ENCODE measurements around the gene TAPBPL.
"Not testable (repeated sequence)": the region's sequence is repeated elsewhere in the genome, so short reads cannot be mapped to it uniquely, and the experiment has no call there.

The TAPBPL gene

GRCh38 chr12:6493497-6494257 is 41.8 kb downstream of the TAPBPL start, which contains the start of gene NCAPD2:
TSS of gene NCAPD2 (plus strand) at chr12:6494102. CDS start at chr12:6495099, 997 bp downstream.
- FAIRE-seq: no peak

DNA sequence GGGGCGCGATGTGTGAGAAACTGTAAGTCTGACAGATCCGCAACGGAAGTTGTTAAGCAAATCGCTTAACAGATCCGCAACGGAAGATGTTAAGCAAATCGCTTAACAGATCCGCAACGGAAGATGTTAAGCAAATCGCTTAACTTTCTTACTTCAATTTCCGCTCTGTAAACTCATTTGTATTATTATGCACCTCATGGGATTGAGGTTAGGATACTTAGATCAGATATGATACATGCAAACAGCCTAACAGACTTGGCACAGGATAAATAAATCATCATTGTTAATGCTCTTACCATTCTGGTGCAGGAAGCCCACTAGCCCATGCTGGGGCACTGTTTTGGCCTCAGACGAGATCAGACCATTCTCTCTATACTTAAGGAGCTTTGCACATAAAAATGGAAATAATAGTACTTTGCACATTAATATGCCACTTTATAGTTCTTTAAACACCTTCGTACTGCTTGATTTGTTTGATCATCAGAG is 42.5 kb downstream of the TAPBPL start:
- no peak for FAIRE-seq

GRCh38 chr12:6494968-6495367 is 43.1 kb downstream of the TAPBPL start:
- no peak for FAIRE-seq

GRCh38 chr12:6497291-6497690 is 45.4 kb downstream of the TAPBPL start:
- not testable (repeated sequence) for FAIRE-seq

GRCh38 chr12:6500466-6500865 is 48.6 kb downstream of the TAPBPL start:
- no peak for FAIRE-seq

GRCh38 chr12:6507102-6507998 is 55.5 kb downstream of the TAPBPL start:
- FAIRE-seq: no peak

DNA sequence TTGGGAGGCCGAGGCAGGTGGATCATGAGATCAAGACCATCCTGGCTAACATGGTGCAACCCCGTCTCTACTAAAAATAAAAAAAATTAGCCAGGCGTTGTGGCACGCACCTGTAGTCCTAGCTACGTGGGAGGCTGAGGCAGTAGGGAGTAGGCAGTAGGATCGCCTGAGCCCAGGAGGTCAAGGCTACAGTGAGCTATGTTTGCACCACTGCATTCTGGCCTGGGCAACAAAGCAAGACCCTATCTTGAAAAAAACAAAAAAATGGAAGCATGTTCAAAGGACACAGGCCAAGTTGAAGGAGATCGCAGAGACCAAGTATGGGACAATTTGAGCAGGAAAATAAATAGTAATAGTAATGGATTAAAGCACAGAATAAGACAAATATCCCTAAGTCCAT is 56.2 kb downstream of the TAPBPL start:
- no peak for FAIRE-seq

Data from colon (tissue), 2 donors.